Endothelial cell of umbilical vein (primary cell): ENCODE results near the gene TTF2.

ENCODE experiments used
- EZH2 ChIP-seq: IDR thresholded peaks from 2 replicates; pipeline ENCODE4 v1.6.1; 2012; ENCODE audit warnings: borderline replicate concordance, low read depth, mild to moderate bottlenecking, moderate library complexity, low read length, inconsistent platforms; ENCODE audit not compliant: severe bottlenecking
- GATA2 ChIP-seq: IDR thresholded peaks from 2 replicates; pipeline ENCODE4 v1.7.0; 2011; ENCODE audit warnings: low read depth, mild to moderate bottlenecking, moderate library complexity, mixed read lengths, low read length; ENCODE audit not compliant: insufficient read length, insufficient read depth
- MYC ChIP-seq: IDR thresholded peaks from one replicate; pipeline ENCODE4 v1.6.1; 2011; ENCODE audit warnings: mild to moderate bottlenecking, low read depth, low read length
- POLR2A ChIP-seq: IDR thresholded peaks from 2 replicates; pipeline ENCODE4 v1.6.1; 2012; ENCODE audit warnings: low read depth, mild to moderate bottlenecking, control low read depth, low read length
- POLR2AphosphoS5 ChIP-seq: IDR thresholded peaks from 2 replicates; pipeline ENCODE4 v1.6.1; 2012; ENCODE audit warnings: low read depth, mild to moderate bottlenecking, control low read depth, low read length, moderate library complexity; ENCODE audit not compliant: insufficient read depth
- TF ChIP-seq, protein P1 (sequence below), 2 donors: IDR thresholded peaks; 1 replicate in 1 of 2; 2 replicates in 1 of 2; pipeline ENCODE4 v1.5.1; 2011; ENCODE audit warnings: low read length in 2 of 2, mild to moderate bottlenecking in 2 of 2, moderate library complexity in 2 of 2, control low read depth in 1 of 2, inconsistent platforms in 1 of 2, low read depth in 1 of 2; ENCODE audit not compliant: insufficient read depth in 1 of 2; ENCODE audit errors: extremely low read depth in 1 of 2
- TF ChIP-seq, protein P2 (sequence below): IDR thresholded peaks from 2 replicates; pipeline ENCODE4 v1.6.1; 2011; ENCODE audit not compliant: insufficient read depth, insufficient read length

DNA sequence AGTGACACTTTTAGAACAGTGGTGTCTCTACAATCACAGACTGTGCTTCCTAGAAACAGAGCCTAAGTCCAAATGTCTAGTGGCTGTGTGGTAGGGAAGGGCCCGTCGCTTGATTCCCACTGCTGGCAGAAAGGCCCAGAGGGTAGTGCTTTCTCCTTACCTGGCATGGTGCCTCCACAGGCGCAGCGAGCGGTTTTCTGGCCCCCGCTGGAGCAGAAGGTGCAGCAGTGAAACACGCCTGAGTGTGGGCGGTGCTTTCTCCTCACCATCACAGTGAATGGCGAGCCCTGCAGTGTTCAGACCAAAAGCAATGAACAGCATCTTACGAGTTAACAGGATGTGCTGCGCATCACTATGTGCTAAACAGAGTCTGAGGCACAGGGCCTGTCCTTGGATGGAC, 53.1 kb downstream of the TTF2 start:
- TF ChIP-seq, protein P1, sequence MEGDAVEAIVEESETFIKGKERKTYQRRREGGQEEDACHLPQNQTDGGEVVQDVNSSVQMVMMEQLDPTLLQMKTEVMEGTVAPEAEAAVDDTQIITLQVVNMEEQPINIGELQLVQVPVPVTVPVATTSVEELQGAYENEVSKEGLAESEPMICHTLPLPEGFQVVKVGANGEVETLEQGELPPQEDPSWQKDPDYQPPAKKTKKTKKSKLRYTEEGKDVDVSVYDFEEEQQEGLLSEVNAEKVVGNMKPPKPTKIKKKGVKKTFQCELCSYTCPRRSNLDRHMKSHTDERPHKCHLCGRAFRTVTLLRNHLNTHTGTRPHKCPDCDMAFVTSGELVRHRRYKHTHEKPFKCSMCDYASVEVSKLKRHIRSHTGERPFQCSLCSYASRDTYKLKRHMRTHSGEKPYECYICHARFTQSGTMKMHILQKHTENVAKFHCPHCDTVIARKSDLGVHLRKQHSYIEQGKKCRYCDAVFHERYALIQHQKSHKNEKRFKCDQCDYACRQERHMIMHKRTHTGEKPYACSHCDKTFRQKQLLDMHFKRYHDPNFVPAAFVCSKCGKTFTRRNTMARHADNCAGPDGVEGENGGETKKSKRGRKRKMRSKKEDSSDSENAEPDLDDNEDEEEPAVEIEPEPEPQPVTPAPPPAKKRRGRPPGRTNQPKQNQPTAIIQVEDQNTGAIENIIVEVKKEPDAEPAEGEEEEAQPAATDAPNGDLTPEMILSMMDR (IDR thresholded peaks at IDR 0.05; ENCODE audit: extremely low read depth in 1 of 2, insufficient read depth in 1 of 2, low read depth in 1 of 2, low read length in 2 of 2) = no peak
- TF ChIP-seq POLR2A (no peak), POLR2AphosphoS5 (no peak), MYC (no peak), GATA2 (no peak), EZH2 (no peak)
- TF ChIP-seq, protein P2, sequence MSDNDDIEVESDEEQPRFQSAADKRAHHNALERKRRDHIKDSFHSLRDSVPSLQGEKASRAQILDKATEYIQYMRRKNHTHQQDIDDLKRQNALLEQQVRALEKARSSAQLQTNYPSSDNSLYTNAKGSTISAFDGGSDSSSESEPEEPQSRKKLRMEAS = no peak
